Keratinocyte (primary cell): ENCODE data around the gene HHIPL2. TPM values are rescaled to one million over a fixed set of nuclear protein-coding genes. Genes with fewer than 3 reads are reported as not detected.

Experiments
- DNase-seq: peaks from one replicate; pipeline ENCODE4 v3.0.0-alpha.2; 2011; ENCODE audit warnings: low read depth, missing footprints, low spot score
- FAIRE-seq: peaks from 2 replicates; lab custom pipeline; 2011; peaks lifted over from hg19 to GRCh38; lab: Jason Lieb, UNC
- H2AFZ ChIP-seq: 2 replicates; pipeline ENCODE4 v1.6.0; 2012; ENCODE audit warnings: low read length, control low read depth, inconsistent platforms; ENCODE audit not compliant: control insufficient read depth
- H3K27ac ChIP-seq: 2 replicates; pipeline ENCODE4 v1.5.1; 2011; ENCODE audit warnings: low read length; ENCODE audit not compliant: control insufficient read depth, insufficient read depth
- H3K27me3 ChIP-seq: 3 replicates; pipeline ENCODE4 v1.6.0; 2011; ENCODE audit warnings: low read length; ENCODE audit not compliant: control insufficient read depth, insufficient read depth; ENCODE audit errors: extremely low read depth
- H3K36me3 ChIP-seq, 2 experiments: 2 replicates in 1 of 2; 3 replicates in 1 of 2; pipeline ENCODE4 v1.5.1; 2011; ENCODE audit warnings: low read length in 2 of 2, mild to moderate bottlenecking in 1 of 2; ENCODE audit not compliant: control insufficient read depth in 2 of 2, insufficient read depth in 2 of 2; ENCODE audit errors: extremely low read depth in 1 of 2
- H3K4me1 ChIP-seq: 3 replicates; pipeline ENCODE4 v1.5.1; 2011; ENCODE audit warnings: low read length; ENCODE audit not compliant: control insufficient read depth, insufficient read depth; ENCODE audit errors: extremely low read depth
- H3K4me2 ChIP-seq: 3 replicates; pipeline ENCODE4 v1.6.0; 2011; ENCODE audit warnings: low read depth, low read length; ENCODE audit not compliant: control insufficient read depth, insufficient read depth; ENCODE audit errors: extremely low read depth
- H3K4me3 ChIP-seq, 3 experiments: fragments of 200-600 bp in 1 of 3; sonication (generic) in 1 of 3; 2 replicates in 2 of 3; 3 replicates in 1 of 3; pipeline ENCODE4 v1.5.1; 2011 to 2016; ENCODE audit warnings: low read length in 3 of 3, mild to moderate bottlenecking in 3 of 3, control low read depth in 2 of 3, inconsistent platforms in 1 of 3, low read depth in 1 of 3, mixed read lengths in 1 of 3, mixed run types in 1 of 3, moderate library complexity in 1 of 3; ENCODE audit not compliant: control insufficient read depth in 2 of 3, insufficient read depth in 2 of 3; ENCODE audit errors: extremely low read depth in 1 of 3
- H3K79me2 ChIP-seq: 2 replicates; pipeline ENCODE4 v1.6.0; 2012; ENCODE audit warnings: low read length; ENCODE audit not compliant: control insufficient read depth, insufficient read depth
- H3K9ac ChIP-seq: 3 replicates; pipeline ENCODE4 v1.6.0; 2011; ENCODE audit warnings: low read length; ENCODE audit not compliant: control insufficient read depth, insufficient read depth; ENCODE audit errors: extremely low read depth
- H3K9me1 ChIP-seq: 3 replicates; pipeline ENCODE4 v1.6.0; 2011; ENCODE audit warnings: low read length; ENCODE audit not compliant: control insufficient read depth, insufficient read depth; ENCODE audit errors: extremely low read depth
- H3K9me3 ChIP-seq: 2 replicates; pipeline ENCODE4 v1.5.1; 2012; ENCODE audit warnings: low read depth, low read length; ENCODE audit not compliant: control insufficient read depth
- H4K20me1 ChIP-seq: 3 replicates; pipeline ENCODE4 v1.6.0; 2011; ENCODE audit warnings: low read length; ENCODE audit not compliant: control insufficient read depth, insufficient read depth; ENCODE audit errors: extremely low read depth
- CTCF ChIP-seq, 3 experiments: IDR thresholded peaks in 1 of 3; conservative IDR thresholded peaks in 1 of 3; optimal IDR thresholded peaks in 1 of 3; 2 replicates in 2 of 3; 3 replicates in 1 of 3; pipeline versions ENCODE3 to v1.5.1; 2011; ENCODE audit warnings: low read length in 3 of 3, mild to moderate bottlenecking in 3 of 3, moderate library complexity in 2 of 3, control low read depth in 1 of 3, inconsistent platforms in 1 of 3; ENCODE audit not compliant: insufficient read depth in 2 of 3; ENCODE audit errors: extremely low read depth in 1 of 3
- EZH2 ChIP-seq: IDR thresholded peaks from one replicate; pipeline ENCODE4 v1.6.1; 2012; ENCODE audit warnings: inconsistent platforms, mild to moderate bottlenecking, low read length, moderate library complexity
- dilution Hi-C: fragments of 300-500 bp; cut with MboI; formaldehyde crosslinking; loops from one replicate; pipeline ENCODE4 v1.7.0; 2020; ENCODE audit warnings: low sequenced_read_pairs; ENCODE audit not compliant: extremely low pct_ligation_motif_present
- polyA plus RNA-seq, 5 experiments: library from polyadenylated mRNA; depleted of rRNA in 3 of 5; stranded (reverse) in 3 of 5; stranded (forward) in 1 of 5; unstranded in 1 of 5; fragments of >200 nt; gene quantifications; 1 replicate in 1 of 5; 2 replicates in 3 of 5; 3 replicates in 1 of 5; pipeline versions ENCODE4 v1.2.1 to v1.2.3, GENCODE V29; 2011 to 2012; ENCODE audit warnings: missing spikeins in 2 of 5, low read depth in 1 of 5, low replicate concordance in 1 of 5

The HHIPL2 gene
- polyA plus RNA-seq, 1 donor (not counting 4 experiments of a cell fraction or from before 2014, with no cell fraction given) = 0.16 TPM

DNA sequence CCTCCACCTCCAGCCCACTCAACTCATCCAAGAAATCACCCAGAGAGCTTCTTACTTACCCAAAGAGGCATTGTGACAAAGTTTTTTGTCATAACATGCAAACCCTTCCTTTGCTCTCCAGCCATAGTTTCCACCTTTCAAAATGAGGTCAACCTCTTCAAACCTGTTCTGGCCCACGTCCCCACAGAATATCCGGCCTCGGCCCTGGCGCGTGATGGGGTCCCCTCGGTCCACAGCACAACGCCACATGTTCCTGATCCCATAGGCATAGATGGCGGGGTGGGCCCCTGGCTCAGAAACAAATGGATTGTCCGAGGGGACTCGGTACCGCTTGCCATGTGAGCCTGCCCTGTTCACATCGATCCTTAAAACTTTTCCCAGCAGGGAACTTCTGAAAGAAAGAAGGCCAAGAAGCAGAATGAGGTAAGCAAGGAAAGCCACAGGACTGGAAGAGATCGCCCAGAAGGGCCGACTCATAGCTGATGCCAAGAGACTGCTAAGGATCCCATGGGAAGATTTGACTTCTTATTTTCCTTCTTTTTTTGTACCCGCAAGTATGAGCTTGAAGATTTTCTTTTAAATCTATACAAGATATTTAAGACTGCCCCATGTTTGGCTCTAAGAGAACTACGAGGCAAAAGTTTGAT lies 7.8 kb downstream of the HHIPL2 start:
- no peaks in the 10 kb centered on the region for H4K20me1 ChIP-seq
- H3K27ac ChIP-seq = no peak overlapping the region
- no peaks in the 10 kb centered on the region for H3K9me3 ChIP-seq
- H3K36me3 ChIP-seq = no peaks in the 10 kb centered on the region
- dilution Hi-C loops = no loop called here
- TF ChIP-seq CTCF (optimal IDR thresholded peaks at IDR 0.05 in 1 of 3, IDR thresholded peaks at IDR 0.05 in 1 of 3, conservative IDR thresholded peaks at IDR 0.05 in 1 of 3; ENCODE audit: extremely low read depth in 1 of 3, insufficient read depth in 2 of 3, low read length in 3 of 3) = no peak
- TF ChIP-seq EZH2 = no peak
- no peaks in the 10 kb centered on the region for H3K4me1 ChIP-seq
- no peak overlapping the region for H3K9ac ChIP-seq
- DNase-seq = no peak
- H3K4me3 ChIP-seq = no peak overlapping the region
- no peak overlapping the region for H3K4me2 ChIP-seq
- H3K79me2 ChIP-seq = no peaks in the 10 kb centered on the region
- no peak for FAIRE-seq
- no peak overlapping the region for H2AFZ ChIP-seq
- no peaks in the 10 kb centered on the region for H3K27me3 ChIP-seq
- no peaks in the 10 kb centered on the region for H3K9me1 ChIP-seq

- no peaks in the 10 kb centered on the region for H3K27me3 ChIP-seq
- FAIRE-seq = no peak
- no peaks in the 10 kb centered on the region for H4K20me1 ChIP-seq
These were observed 12.4 kb downstream of the HHIPL2 start for GRCh38 chr1:222535455-222535854.

More at GRCh38 chr1:222535455-222535854, 12.4 kb downstream of the HHIPL2 start:
- Histone ChIP-seq H2AFZ (no peak overlapping the region), H3K79me2 (no peaks in the 10 kb centered on the region), H3K4me1 (no peaks in the 10 kb centered on the region), H3K4me2 (no peak overlapping the region), H3K9me3 (no peaks in the 10 kb centered on the region), H3K9ac (no peak overlapping the region), H3K36me3 (no peaks in the 10 kb centered on the region), H3K27ac (no peak overlapping the region), H3K9me1 (no peaks in the 10 kb centered on the region), H3K4me3 (no peak overlapping the region)
- TF ChIP-seq EZH2 (no peak), CTCF (optimal IDR thresholded peaks at IDR 0.05 in 1 of 3, IDR thresholded peaks at IDR 0.05 in 1 of 3, conservative IDR thresholded peaks at IDR 0.05 in 1 of 3; ENCODE audit: extremely low read depth in 1 of 3, insufficient read depth in 2 of 3, low read length in 3 of 3) (no peak)
- dilution Hi-C loops = no loop called here
- DNase-seq = no peak
